Common myeloid progenitor, CD34-positive (primary cell): ENCODE results near the gene SYT7.

Source experiments
- CTCF ChIA-PET: fragments of 350-600 bp; sonication (Branson Sonifier 250); formaldehyde crosslinking; loops from one replicate; lab custom pipeline; 2021; ENCODE audit warnings: antibody characterized with exemption; lab: Charles Lee
- POLR2A ChIA-PET: fragments of 350-600 bp; sonication (Branson Sonifier 250); formaldehyde crosslinking; loops from one replicate; lab custom pipeline; 2021; ENCODE audit warnings: antibody characterized with exemption; lab: Charles Lee
- DNase-seq, 3 donors: peaks; one replicate each; pipeline versions ENCODE4 v3.0.0 to v3.0.0-alpha.2; 2013
- H3K27ac ChIP-seq, 2 experiments: 1 replicate in 1 of 2; 2 replicates in 1 of 2; pipeline ENCODE4 v1.7.0; 2013; ENCODE audit warnings: inconsistent platforms in 2 of 2, low read length in 2 of 2, mild to moderate bottlenecking in 2 of 2, low read depth in 1 of 2, moderate library complexity in 1 of 2; ENCODE audit not compliant: severe bottlenecking in 2 of 2, insufficient read depth in 1 of 2, poor library complexity in 1 of 2
- H3K27me3 ChIP-seq, 5 experiments: replicated peaks in 2 of 5; 1 replicate in 3 of 5; 2 replicates in 2 of 5; pipeline versions ENCODE4 v1.6.1 to v1.7.0; 2013; ENCODE audit warnings: low read length in 4 of 5, mild to moderate bottlenecking in 2 of 5, moderate library complexity in 2 of 5, inconsistent platforms in 1 of 5; ENCODE audit not compliant: insufficient read depth in 5 of 5, control insufficient read depth in 4 of 5
- H3K36me3 ChIP-seq, 4 experiments: 1 replicate in 2 of 4; 2 replicates in 2 of 4; pipeline versions ENCODE4 v1.6.1 to v1.7.0; 2013; ENCODE audit warnings: low read length in 3 of 4, control low read depth in 1 of 4, mild to moderate bottlenecking in 1 of 4; ENCODE audit not compliant: control insufficient read depth in 4 of 4, insufficient read depth in 4 of 4
- H3K4me1 ChIP-seq, 4 experiments: 1 replicate in 3 of 4; 2 replicates in 1 of 4; pipeline versions ENCODE4 v1.6.1 to v1.7.1; 2013; ENCODE audit warnings: low read length in 3 of 4, mild to moderate bottlenecking in 3 of 4, control low read depth in 1 of 4, inconsistent platforms in 1 of 4, moderate library complexity in 1 of 4; ENCODE audit not compliant: control insufficient read depth in 4 of 4, insufficient read depth in 4 of 4; ENCODE audit errors: control extremely low read depth in 1 of 4
- H3K4me3 ChIP-seq, 7 experiments: 1 replicate in 4 of 7; 2 replicates in 3 of 7; pipeline versions ENCODE4 v1.5.1 to v1.7.0; 2013; ENCODE audit warnings: mild to moderate bottlenecking in 7 of 7, low read length in 6 of 7, moderate library complexity in 6 of 7, inconsistent platforms in 2 of 7, low read depth in 2 of 7, control low read depth in 1 of 7; ENCODE audit not compliant: insufficient read depth in 4 of 7, control insufficient read depth in 1 of 7; ENCODE audit errors: extremely low read depth in 1 of 7
- H3K9me3 ChIP-seq, 5 experiments: 1 replicate in 4 of 5; 2 replicates in 1 of 5; pipeline versions ENCODE4 v1.6.1 to v1.7.1; 2013; ENCODE audit warnings: low read length in 4 of 5, mild to moderate bottlenecking in 2 of 5, inconsistent platforms in 1 of 5, low read depth in 1 of 5, moderate library complexity in 1 of 5; ENCODE audit not compliant: control insufficient read depth in 4 of 5, insufficient read depth in 2 of 5; ENCODE audit errors: control extremely low read depth in 1 of 5
- WGBS: methylation state at CpG from one replicate; pipeline ENCODE4 v1.1.5; 2013; ENCODE audit not compliant: insufficient coverage; 5-methylcytosine and 5-hydroxymethylcytosine counted together

The SYT7 gene

GRCh38 chr11:61494381-61494961 lies 86.4 kb downstream of the SYT7 start:
- POLR2A ChIA-PET = no interaction called here
- Histone ChIP-seq H3K4me1 (no peaks in the 10 kb centered on the region), H3K4me3 (no peak overlapping the region), H3K36me3 (no peaks in the 10 kb centered on the region), H3K9me3 (no peaks in the 10 kb centered on the region), H3K27me3 (peaks cover 0 to 2% (median 0%) of the 10 kb centered on the region in 5 experiments), H3K27ac (no peak overlapping the region)
- WGBS = 94% methylated on average over 7 of the region's 9 CpGs
- CTCF ChIA-PET = interaction anchor here (1.1 to 2.1 kb wide), 3 partner anchors 12 to 22 kb away, joined by 3 to 8 read pairs (median 5); no protein-coding TSS in a partner anchor
- no peak for DNase-seq

GRCh38 chr11:61491736-61492395 lies 89.0 kb downstream of the SYT7 start:
- CTCF ChIA-PET = interaction anchor here (1.0 kb wide), 1 partner anchor 13 kb away, joined by 6 read pairs; no protein-coding TSS in a partner anchor
- DNase-seq = no peak
- Histone ChIP-seq H3K27ac (no peak overlapping the region), H3K36me3 (peaks cover 0 to 7% (median 0%) of the 10 kb centered on the region in 4 experiments), H3K4me1 (no peaks in the 10 kb centered on the region), H3K9me3 (no peaks in the 10 kb centered on the region), H3K4me3 (no peak overlapping the region), H3K27me3 (peaks cover 0 to 4% (median 0%) of the 10 kb centered on the region in 5 experiments)
- 99% methylated on average over 6 of the region's 12 CpGs for WGBS
- POLR2A ChIA-PET = no interaction called here

GRCh38 chr11:61489833-61490721 lies 90.8 kb downstream of the SYT7 start:
- 94% methylated on average over 12 of the region's 13 CpGs for WGBS
- Histone ChIP-seq H3K27me3 (peaks cover 0 to 4% (median 0%) of the 10 kb centered on the region in 5 experiments), H3K27ac (no peak overlapping the region), H3K4me1 (no peaks in the 10 kb centered on the region), H3K36me3 (peaks cover 0 to 9% (median 0%) of the 10 kb centered on the region in 4 experiments), H3K4me3 (no peak overlapping the region), H3K9me3 (no peaks in the 10 kb centered on the region)
- CTCF ChIA-PET = interaction anchor here (1.6 to 29.0 kb wide), 3 partner anchors 10 to 27 kb away, joined by 6 to 453 read pairs (median 11); partner anchors contain the start of gene LRRC10B
- no peak for DNase-seq
- POLR2A ChIA-PET = no interaction called here

GRCh38 chr11:61488651-61489291 lies 92.1 kb downstream of the SYT7 start:
- 78% methylated on average over 19 of the region's 19 CpGs for WGBS
- Histone ChIP-seq H3K27ac (no peak overlapping the region), H3K4me1 (no peaks in the 10 kb centered on the region), H3K4me3 (no peak overlapping the region), H3K27me3 (peaks cover 0 to 4% (median 0%) of the 10 kb centered on the region in 5 experiments), H3K9me3 (no peaks in the 10 kb centered on the region), H3K36me3 (peaks cover 0 to 9% (median 0%) of the 10 kb centered on the region in 4 experiments)
- ChIA-PET POLR2A (interaction anchor here (0.6 kb wide), 1 partner anchor 466 kb away, joined by 3 read pairs; no protein-coding TSS in a partner anchor), CTCF (interaction anchor here (1.6 to 29.0 kb wide), 4 partner anchors 10 to 43 kb away, joined by 5 to 453 read pairs (median 8); partner anchors contain the start of gene LRRC10B)
- DNase-seq = no peak

GRCh38 chr11:61487342-61488025 lies 93.4 kb downstream of the SYT7 start:
- ChIA-PET POLR2A (no interaction called here), CTCF (interaction anchor here (1.7 to 29.0 kb wide), 3 partner anchors 10 to 41 kb away, joined by 5 to 453 read pairs (median 8); partner anchors contain the start of gene LRRC10B)
- Histone ChIP-seq H3K36me3 (peaks cover 0 to 9% (median 0%) of the 10 kb centered on the region in 4 experiments), H3K4me1 (no peaks in the 10 kb centered on the region), H3K27ac (no peak overlapping the region), H3K9me3 (no peaks in the 10 kb centered on the region), H3K4me3 (no peak overlapping the region), H3K27me3 (peaks cover 0 to 4% (median 0%) of the 10 kb centered on the region in 5 experiments)
- WGBS = 100% methylated on average over 3 of the region's 4 CpGs
- DNase-seq = no peak

GRCh38 chr11:61486779-61487178 lies 94.1 kb downstream of the SYT7 start:
- H3K9me3 ChIP-seq = no peaks in the 10 kb centered on the region
- 94% methylated on average over 3 of the region's 5 CpGs for WGBS
- no peak overlapping the region for H3K27ac ChIP-seq
- no peak for DNase-seq
- no peaks in the 10 kb centered on the region for H3K4me1 ChIP-seq
- ChIA-PET POLR2A (no interaction called here), CTCF (interaction anchor here (1.9 to 29.0 kb wide), 2 partner anchors 9 to 30 kb away, joined by 8 to 453 read pairs; partner anchors contain the start of gene LRRC10B)
- H3K36me3 ChIP-seq = peaks cover 0 to 9% (median 0%) of the 10 kb centered on the region in 4 experiments
- H3K4me3 ChIP-seq = no peak overlapping the region
- peaks cover 0 to 4% (median 0%) of the 10 kb centered on the region in 5 experiments for H3K27me3 ChIP-seq
